Esophagus squamous epithelium (tissue), 4 donors: ENCODE data around the gene ZMYND19.

Experiments used
- CTCF ChIP-seq, 6 experiments: fragments of 450-650 bp in 4 of 6; fragments of 200-600 bp in 2 of 6; sonication (generic) in 2 of 6; IDR thresholded peaks; one replicate each; pipeline ENCODE4 v1.5.1; 2016 to 2019; ENCODE audit warnings: antibody characterized with exemption in 6 of 6, mild to moderate bottlenecking in 4 of 6, moderate library complexity in 4 of 6
- POLR2A ChIP-seq, 4 donors: fragments of 450-650 bp; IDR thresholded peaks; one replicate each; pipeline ENCODE4 v1.6.1; 2017; ENCODE audit warnings: antibody characterized with exemption in 4 of 4, mild to moderate bottlenecking in 4 of 4, moderate library complexity in 3 of 4

- TF ChIP-seq CTCF (IDR thresholded peaks at IDR 0.05): no peak
- no peak for TF ChIP-seq POLR2A (IDR thresholded peaks at IDR 0.05)
These were observed 20.6 kb downstream of the ZMYND19 start for GRCh38 chr9:137569609-137570203.
